Measurements from ENCODE around the gene DNAH14.
"Not testable (repeated sequence)": the region's sequence is repeated elsewhere in the genome, so short reads cannot be mapped to it uniquely, and the experiment has no call there.

DNAH14 gene

DNA sequence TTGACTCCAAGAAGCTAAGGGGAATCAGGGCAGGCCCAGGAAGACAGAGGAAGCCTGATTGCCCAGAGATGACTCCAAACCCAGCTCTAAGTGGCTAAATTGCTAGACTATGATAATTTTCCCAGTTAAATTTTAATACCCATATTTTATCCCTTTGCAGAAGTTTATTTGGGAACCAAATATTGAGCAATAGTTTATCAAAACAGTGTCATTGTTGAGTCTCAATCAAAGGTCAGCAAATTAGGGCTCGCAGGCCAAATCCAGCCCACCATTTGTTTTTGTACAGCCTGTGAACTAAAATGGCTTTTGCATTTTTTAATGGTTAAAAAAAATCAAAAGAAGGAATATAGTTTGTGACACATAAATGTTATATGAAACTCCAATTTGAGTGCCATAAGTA, 451.2 kb downstream of the DNAH14 start (continued):
- no peak for TF ChIP-seq CTCF (tag by site-specific recombination; IDR thresholded peaks at IDR 0.05)
- no peak for TF ChIP-seq KLF16 (tag by site-specific recombination; IDR thresholded peaks at IDR 0.05)
- TF ChIP-seq ZNF2 (tag by site-specific recombination; IDR thresholded peaks at IDR 0.05), result no peak
- TF ChIP-seq ZNF626 (tag by site-specific recombination; IDR thresholded peaks at IDR 0.05), result no peak
- no peak for TF ChIP-seq ZNF629 (tag by site-specific recombination; IDR thresholded peaks at IDR 0.05)

GRCh38 chr1:225386860-225387259, 457.4 kb downstream of the DNAH14 start:
- TF ChIP-seq, protein P1, sequence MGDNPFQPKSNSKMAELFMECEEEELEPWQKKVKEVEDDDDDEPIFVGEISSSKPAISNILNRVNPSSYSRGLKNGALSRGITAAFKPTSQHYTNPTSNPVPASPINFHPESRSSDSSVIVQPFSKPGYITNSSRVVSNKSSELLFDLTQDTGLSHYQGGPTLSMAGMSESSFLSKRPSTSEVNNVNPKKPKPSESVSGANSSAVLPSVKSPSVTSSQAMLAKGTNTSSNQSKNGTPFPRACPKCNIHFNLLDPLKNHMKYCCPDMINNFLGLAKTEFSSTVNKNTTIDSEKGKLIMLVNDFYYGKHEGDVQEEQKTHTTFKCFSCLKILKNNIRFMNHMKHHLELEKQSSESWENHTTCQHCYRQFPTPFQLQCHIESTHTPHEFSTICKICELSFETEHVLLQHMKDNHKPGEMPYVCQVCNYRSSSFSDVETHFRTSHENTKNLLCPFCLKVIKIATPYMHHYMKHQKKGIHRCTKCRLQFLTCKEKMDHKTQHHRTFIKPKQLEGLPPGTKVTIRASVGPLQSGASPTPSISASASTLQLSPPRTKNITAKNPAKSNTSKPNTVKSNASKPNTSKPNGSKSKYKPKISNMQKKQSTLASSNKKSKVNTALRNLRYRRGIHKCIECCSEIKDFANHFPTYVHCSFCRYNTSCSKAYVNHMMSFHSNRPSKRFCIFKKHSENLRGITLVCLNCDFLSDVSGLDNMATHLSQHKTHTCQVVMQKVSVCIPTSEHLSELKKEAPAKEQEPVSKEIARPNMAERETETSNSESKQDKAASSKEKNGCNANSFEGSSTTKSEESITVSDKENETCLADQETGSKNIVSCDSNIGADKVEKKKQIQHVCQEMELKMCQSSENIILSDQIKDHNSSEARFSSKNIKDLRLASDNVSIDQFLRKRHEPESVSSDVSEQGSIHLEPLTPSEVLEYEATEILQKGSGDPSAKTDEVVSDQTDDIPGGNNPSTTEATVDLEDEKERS (tag by site-specific recombination; IDR thresholded peaks at IDR 0.05), result peak; percentile 78; the same call in 1 of the 2 replicates
- TF ChIP-seq, protein P2, sequence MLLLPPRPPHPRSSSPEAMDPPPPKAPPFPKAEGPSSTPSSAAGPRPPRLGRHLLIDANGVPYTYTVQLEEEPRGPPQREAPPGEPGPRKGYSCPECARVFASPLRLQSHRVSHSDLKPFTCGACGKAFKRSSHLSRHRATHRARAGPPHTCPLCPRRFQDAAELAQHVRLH (tag by site-specific recombination; IDR thresholded peaks at IDR 0.05), result peak; percentile 54; the same call in 1 of the 2 replicates
- peak; percentile 95 for TF ChIP-seq ZNF146 (tag by site-specific recombination; IDR thresholded peaks at IDR 0.05)
- 0 out of 2 replicates have a peak, but pooled peaks have one; percentile 14 for TF ChIP-seq ZNF202 (tag by site-specific recombination; IDR thresholded peaks at IDR 0.05; ENCODE audit: borderline replicate concordance)
- H3K27ac ChIP-seq (ENCODE audit: extremely low read depth, low read depth, low read length); H3K4me1 ChIP-seq (ENCODE audit: control insufficient read depth, insufficient read depth, low read length); CTCF ChIA-PET; H3K4me3 ChIP-seq (ENCODE audit: low read depth, low read length); POLR2A ChIA-PET; H3K36me3 ChIP-seq (ENCODE audit: control insufficient read depth in 2 of 2, insufficient read depth in 1 of 2, low read length in 2 of 2); H3K9me3 ChIP-seq (ENCODE audit: control insufficient read depth, insufficient read depth, low read depth, low read length): not testable (repeated sequence)

- no peak overlapping the region for H3K27ac ChIP-seq (ENCODE audit: extremely low read depth, low read depth, low read length)
- H3K9me3 ChIP-seq (ENCODE audit: control insufficient read depth, insufficient read depth, low read depth, low read length), result no peaks in the 10 kb centered on the region
- no peak overlapping the region for H3K4me3 ChIP-seq (ENCODE audit: low read depth, low read length)
- POLR2A ChIA-PET, result no interaction called here
- no peaks in the 10 kb centered on the region for H3K4me1 ChIP-seq (ENCODE audit: control insufficient read depth, insufficient read depth, low read length)
- H3K36me3 ChIP-seq (ENCODE audit: control insufficient read depth in 2 of 2, insufficient read depth in 1 of 2, low read length in 2 of 2), result no peaks in the 10 kb centered on the region
- CTCF ChIA-PET, result interaction anchor here (0.6 to 0.9 kb wide), 3 partner anchors 13 to 1018 kb away, joined by 3 to 4 read pairs (median 3); no protein-coding TSS in a partner anchor
- TF ChIP-seq GFI1B (tag by site-specific recombination; IDR thresholded peaks at IDR 0.05) (no peak), ELK4 (IDR thresholded peaks at IDR 0.05; ENCODE audit: borderline replicate concordance, low read depth, low read length) (no peak), ZNF600 (tag by site-specific recombination; IDR thresholded peaks at IDR 0.05) (peak; percentile 76), ZFHX2 (tag by site-specific recombination; conservative IDR thresholded peaks at IDR 0.05) (0 out of 2 replicates have a peak, but pooled peaks have one; percentile 18), PRDM1 (tag by site-specific recombination; IDR thresholded peaks at IDR 0.05) (peak; percentile 25), ZNF654 (tag by site-specific recombination; IDR thresholded peaks at IDR 0.05; ENCODE audit: low read depth) (no peak), ZNF362 (tag by site-specific recombination; IDR thresholded peaks at IDR 0.05) (no peak), ZNF24 (tag by site-specific recombination; IDR thresholded peaks at IDR 0.05) (no peak)
- TF ChIP-seq, protein P3, sequence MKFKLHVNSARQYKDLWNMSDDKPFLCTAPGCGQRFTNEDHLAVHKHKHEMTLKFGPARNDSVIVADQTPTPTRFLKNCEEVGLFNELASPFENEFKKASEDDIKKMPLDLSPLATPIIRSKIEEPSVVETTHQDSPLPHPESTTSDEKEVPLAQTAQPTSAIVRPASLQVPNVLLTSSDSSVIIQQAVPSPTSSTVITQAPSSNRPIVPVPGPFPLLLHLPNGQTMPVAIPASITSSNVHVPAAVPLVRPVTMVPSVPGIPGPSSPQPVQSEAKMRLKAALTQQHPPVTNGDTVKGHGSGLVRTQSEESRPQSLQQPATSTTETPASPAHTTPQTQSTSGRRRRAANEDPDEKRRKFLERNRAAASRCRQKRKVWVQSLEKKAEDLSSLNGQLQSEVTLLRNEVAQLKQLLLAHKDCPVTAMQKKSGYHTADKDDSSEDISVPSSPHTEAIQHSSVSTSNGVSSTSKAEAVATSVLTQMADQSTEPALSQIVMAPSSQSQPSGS (tag by site-specific recombination; IDR thresholded peaks at IDR 0.05; ENCODE audit: low read depth), result peak; percentile 84
Observed at GRCh38 chr1:225388372-225388771, 458.9 kb downstream of the DNAH14 start.
